NCI-H2227 (cell line): ENCODE results near the gene SRP9.

Experiments
- DNase-seq: peaks from one replicate; lab custom pipeline; 2025; ENCODE audit not compliant: unreplicated experiment; lab: John Stamatoyannopoulos, UW

The SRP9 gene

DNA sequence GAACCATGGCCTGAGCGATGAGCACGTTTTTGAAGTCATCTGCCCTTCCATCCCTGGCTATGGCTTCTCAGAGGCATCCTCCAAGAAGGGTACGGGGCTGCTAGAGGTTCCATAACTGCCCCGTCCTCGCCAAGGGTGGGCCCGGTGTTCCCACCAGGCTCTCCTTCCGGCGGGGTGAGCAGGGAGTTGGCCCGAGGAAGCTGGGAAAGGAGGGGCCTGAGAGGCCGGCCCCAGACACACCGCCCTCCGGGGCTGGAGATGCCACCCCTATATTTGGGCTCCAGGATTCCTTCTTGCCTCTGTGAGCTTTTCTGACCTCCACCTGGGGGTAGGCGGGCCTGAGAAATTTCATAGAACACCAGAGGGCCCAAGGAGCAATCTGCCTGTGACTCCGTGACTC lies 61.2 kb downstream of the SRP9 start:
- DNase-seq, result no peak
